Measurements from ENCODE around the gene PUS7L.

PUS7L gene

DNA sequence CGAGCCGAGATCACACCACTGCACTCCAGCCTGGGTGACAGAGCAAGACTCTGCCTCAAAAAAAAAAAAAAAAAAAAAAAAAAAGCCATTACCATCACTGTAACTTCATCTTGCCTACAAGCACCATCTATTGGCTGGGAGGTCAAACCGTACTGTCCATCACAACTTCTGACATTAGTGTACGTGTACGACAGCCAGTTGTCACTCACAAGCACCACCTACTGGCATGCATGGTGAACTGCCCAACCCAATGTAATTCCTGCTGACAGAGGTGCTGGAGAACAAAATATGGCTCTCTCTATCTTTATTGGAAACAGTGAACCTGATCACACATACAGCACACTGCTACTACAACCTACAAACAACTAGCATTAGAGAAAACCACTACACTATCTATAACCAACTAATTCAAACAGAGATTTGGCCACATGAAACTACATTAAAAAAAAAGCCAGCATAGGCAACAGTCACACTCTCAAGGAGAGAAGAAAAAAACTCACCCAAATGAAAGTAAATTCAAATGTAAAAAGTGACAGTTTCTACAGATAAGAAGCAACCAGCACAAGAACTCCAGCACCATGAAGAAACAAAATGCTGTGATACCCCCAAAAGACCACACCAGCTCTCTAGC lies 82.3 kb downstream of the PUS7L start:
- Histone ChIP-seq H3K9me3 (ENCODE audit: control insufficient read depth in 2 of 2, low read length in 2 of 2) (no peaks in the 10 kb centered on the region), H3K9ac (ENCODE audit: low read depth in 1 of 2, low read length in 2 of 2) (no peak overlapping the region), H3K27me3 (ENCODE audit: control insufficient read depth in 2 of 2, insufficient read depth in 2 of 2, low read length in 2 of 2) (no peaks in the 10 kb centered on the region), H3K36me3 (ENCODE audit: control insufficient read depth in 2 of 2, insufficient read depth in 2 of 2, low read length in 2 of 2) (no peaks in the 10 kb centered on the region), H3K4me3 (ENCODE audit: low read length in 2 of 2) (no peak overlapping the region), H3K4me1 (ENCODE audit: control insufficient read depth in 2 of 2, insufficient read depth in 2 of 2, low read length in 2 of 2) (no peaks in the 10 kb centered on the region), H3K27ac (ENCODE audit: low read depth in 2 of 2, low read length in 2 of 2) (no peak overlapping the region)

- Histone ChIP-seq H3K36me3 (ENCODE audit: control insufficient read depth in 2 of 2, insufficient read depth in 2 of 2, low read length in 2 of 2) (no peaks in the 10 kb centered on the region), H3K9ac (ENCODE audit: low read depth in 1 of 2, low read length in 2 of 2) (no peak overlapping the region), H3K27me3 (ENCODE audit: control insufficient read depth in 2 of 2, insufficient read depth in 2 of 2, low read length in 2 of 2) (no peaks in the 10 kb centered on the region), H3K27ac (ENCODE audit: low read depth in 2 of 2, low read length in 2 of 2) (no peak overlapping the region), H3K4me1 (ENCODE audit: control insufficient read depth in 2 of 2, insufficient read depth in 2 of 2, low read length in 2 of 2) (no peaks in the 10 kb centered on the region), H3K4me3 (ENCODE audit: low read length in 2 of 2) (no peak overlapping the region), H3K9me3 (ENCODE audit: control insufficient read depth in 2 of 2, low read length in 2 of 2) (no peaks in the 10 kb centered on the region)
These were observed 83.3 kb downstream of the PUS7L start for GRCh38 chr12:43675048-43675904.

GRCh38 chr12:43669373-43669772 lies 89.2 kb downstream of the PUS7L start:
- Histone ChIP-seq H3K27ac (ENCODE audit: low read depth in 2 of 2, low read length in 2 of 2) (no peak overlapping the region), H3K4me3 (ENCODE audit: low read length in 2 of 2) (no peak overlapping the region), H3K9ac (ENCODE audit: low read depth in 1 of 2, low read length in 2 of 2) (no peak overlapping the region)

More at GRCh38 chr12:43669373-43669772, 89.2 kb downstream of the PUS7L start:
- Histone ChIP-seq H3K9me3 (ENCODE audit: control insufficient read depth in 2 of 2, low read length in 2 of 2) (no peaks in the 10 kb centered on the region), H3K4me1 (ENCODE audit: control insufficient read depth in 2 of 2, insufficient read depth in 2 of 2, low read length in 2 of 2) (no peaks in the 10 kb centered on the region), H3K27me3 (ENCODE audit: control insufficient read depth in 2 of 2, insufficient read depth in 2 of 2, low read length in 2 of 2) (no peaks in the 10 kb centered on the region), H3K36me3 (ENCODE audit: control insufficient read depth in 2 of 2, insufficient read depth in 2 of 2, low read length in 2 of 2) (no peaks in the 10 kb centered on the region)

Measured in mucosa of rectum (tissue), 2 donors.